ENCODE measurements around the gene TMEM139.

- TF ChIP-seq, protein P1, sequence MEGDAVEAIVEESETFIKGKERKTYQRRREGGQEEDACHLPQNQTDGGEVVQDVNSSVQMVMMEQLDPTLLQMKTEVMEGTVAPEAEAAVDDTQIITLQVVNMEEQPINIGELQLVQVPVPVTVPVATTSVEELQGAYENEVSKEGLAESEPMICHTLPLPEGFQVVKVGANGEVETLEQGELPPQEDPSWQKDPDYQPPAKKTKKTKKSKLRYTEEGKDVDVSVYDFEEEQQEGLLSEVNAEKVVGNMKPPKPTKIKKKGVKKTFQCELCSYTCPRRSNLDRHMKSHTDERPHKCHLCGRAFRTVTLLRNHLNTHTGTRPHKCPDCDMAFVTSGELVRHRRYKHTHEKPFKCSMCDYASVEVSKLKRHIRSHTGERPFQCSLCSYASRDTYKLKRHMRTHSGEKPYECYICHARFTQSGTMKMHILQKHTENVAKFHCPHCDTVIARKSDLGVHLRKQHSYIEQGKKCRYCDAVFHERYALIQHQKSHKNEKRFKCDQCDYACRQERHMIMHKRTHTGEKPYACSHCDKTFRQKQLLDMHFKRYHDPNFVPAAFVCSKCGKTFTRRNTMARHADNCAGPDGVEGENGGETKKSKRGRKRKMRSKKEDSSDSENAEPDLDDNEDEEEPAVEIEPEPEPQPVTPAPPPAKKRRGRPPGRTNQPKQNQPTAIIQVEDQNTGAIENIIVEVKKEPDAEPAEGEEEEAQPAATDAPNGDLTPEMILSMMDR (IDR thresholded peaks at IDR 0.05) = no peak
- no peak for TF ChIP-seq POLR2A (IDR thresholded peaks at IDR 0.05)
These were observed 27.8 kb upstream of the TMEM139 start for GRCh38 chr7:143256932-143257331.

All from testis (tissue), 2 donors.